ENCODE results near the gene MAP9.

GRCh38 chr4:155405059-155405458, 28.3 kb upstream of the MAP9 start:
- TF ChIP-seq CTCF (IDR thresholded peaks at IDR 0.05; ENCODE audit: extremely low read depth in 1 of 2, insufficient read depth in 1 of 2, low read depth in 1 of 2, low read length in 2 of 2), result no peak
- no peak for TF ChIP-seq EZH2 (IDR thresholded peaks at IDR 0.05; ENCODE audit: borderline replicate concordance, low read depth, low read length, severe bottlenecking)
- no peak for TF ChIP-seq POLR2AphosphoS5 (IDR thresholded peaks at IDR 0.05; ENCODE audit: insufficient read depth, low read depth, low read length)

All from endothelial cell of umbilical vein (primary cell).